ENCODE results near the gene KCNQ1. TPM values are rescaled to one million over a fixed set of nuclear protein-coding genes. Genes with fewer than 3 reads are reported as not detected.

Gene KCNQ1
- total RNA-seq, 4 donors from 2014 or later: 0.81 to 2.2 (median 1.6) TPM

GRCh38 chr11:2797741-2798361 lies 353.0 kb downstream of the KCNQ1 start:
- no peak for TF ChIP-seq POLR2A (IDR thresholded peaks at IDR 0.05)
- TF ChIP-seq CTCF (IDR thresholded peaks at IDR 0.05): no peak
- 94 to 98% methylated on average over 7 to 8 of the region's 9 CpGs for WGBS, 2 donors
- intact Hi-C loops (cut with DNase I; ENCODE audit: low total_unique reads): no loop called here
- DNase-seq (ENCODE audit: low spot score in 2 of 2): peak in 1 of 2 donors; percentile 83
- no peak overlapping the region for H3K4me3 ChIP-seq (ENCODE audit: low read depth, poor library complexity, severe bottlenecking)

GRCh38 chr11:2798951-2799761 lies 354.3 kb downstream of the KCNQ1 start:
- 91 to 92% methylated on average over 17 of the region's 17 CpGs for WGBS, 2 donors
- peak in 1 of 2 donors; percentile 54 for DNase-seq (ENCODE audit: low spot score in 2 of 2)
- TF ChIP-seq POLR2A (IDR thresholded peaks at IDR 0.05) (no peak), CTCF (IDR thresholded peaks at IDR 0.05) (no peak)
- no peak overlapping the region for H3K4me3 ChIP-seq (ENCODE audit: low read depth, poor library complexity, severe bottlenecking)
- intact Hi-C loops (cut with DNase I; ENCODE audit: low total_unique reads): no loop called here

GRCh38 chr11:2799881-2800654 lies 355.3 kb downstream of the KCNQ1 start:
- DNase-seq (ENCODE audit: low spot score in 2 of 2): peak in 1 of 2 donors; percentile 64
- no peak for TF ChIP-seq POLR2A (IDR thresholded peaks at IDR 0.05)
- H3K4me3 ChIP-seq (ENCODE audit: low read depth, poor library complexity, severe bottlenecking): no peak overlapping the region
- intact Hi-C loops (cut with DNase I; ENCODE audit: low total_unique reads): no loop called here
- WGBS, 2 donors: 77% methylated on average over 9 to 14 of the region's 15 CpGs

- no peak for TF ChIP-seq POLR2A (IDR thresholded peaks at IDR 0.05)
- no peak for TF ChIP-seq CTCF (IDR thresholded peaks at IDR 0.05)
- 92% methylated on average over 9 to 12 of the region's 12 CpGs for WGBS, 2 donors
- no peak overlapping the region for H3K4me3 ChIP-seq (ENCODE audit: low read depth, poor library complexity, severe bottlenecking)
- DNase-seq (ENCODE audit: low spot score in 2 of 2): peak in 1 of 2 donors; percentile 80
- intact Hi-C loops (cut with DNase I; ENCODE audit: low total_unique reads): no loop called here
Measured at GRCh38 chr11:2800655-2801531, 356.1 kb downstream of the KCNQ1 start.

GRCh38 chr11:2801711-2802388 lies 357.0 kb downstream of the KCNQ1 start:
- TF ChIP-seq POLR2A (IDR thresholded peaks at IDR 0.05): no peak
- TF ChIP-seq CTCF (IDR thresholded peaks at IDR 0.05): no peak
- intact Hi-C loops (cut with DNase I; ENCODE audit: low total_unique reads): no loop called here
- no peak overlapping the region for H3K4me3 ChIP-seq (ENCODE audit: low read depth, poor library complexity, severe bottlenecking)
- DNase-seq (ENCODE audit: low spot score in 2 of 2): peak in 1 of 2 donors; percentile 82
- 81 to 84% methylated on average over 8 to 22 of the region's 22 CpGs for WGBS, 2 donors

Data from lower leg skin (tissue), 4 donors.